C4-2B (cell line): ENCODE data around the gene OR51F2.
"Not testable (repeated sequence)": the region's sequence is repeated elsewhere in the genome, so short reads cannot be mapped to it uniquely, and the experiment has no call there.

ENCODE experiments used
- H3K27ac ChIP-seq: fragments of 450-650 bp; 2 replicates; pipeline ENCODE4 v1.5.1; 2017
- ZFX ChIP-seq: fragments of 450-650 bp; IDR thresholded peaks from 2 replicates; pipeline ENCODE4 v1.6.1; 2017
- TF ChIP-seq, protein P1 (sequence below): fragments of 450-650 bp; conservative IDR thresholded peaks from 2 replicates; pipeline ENCODE4 v1.5.1; 2017; ENCODE audit warnings: mild to moderate bottlenecking

Gene OR51F2

DNA sequence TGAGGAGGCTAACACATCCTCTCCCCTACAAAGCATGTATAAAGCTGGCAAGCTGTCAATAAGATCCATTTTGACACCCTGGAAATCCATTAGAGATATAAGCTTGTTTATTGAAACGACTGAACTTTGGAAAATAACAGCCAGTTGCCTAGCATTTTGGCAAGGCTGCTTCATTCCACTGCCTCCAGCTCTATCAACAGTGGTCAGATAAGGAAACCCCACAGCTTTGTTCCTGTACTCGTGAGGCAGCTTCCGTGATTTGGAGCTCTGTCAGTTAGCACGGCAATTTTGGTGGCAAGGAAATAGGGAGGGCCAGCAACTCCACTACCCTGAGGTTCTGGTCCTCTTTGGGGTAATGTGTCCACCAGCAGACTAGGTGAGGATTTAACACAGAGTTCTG, 29.9 kb downstream of the OR51F2 start:
- TF ChIP-seq, protein P1, sequence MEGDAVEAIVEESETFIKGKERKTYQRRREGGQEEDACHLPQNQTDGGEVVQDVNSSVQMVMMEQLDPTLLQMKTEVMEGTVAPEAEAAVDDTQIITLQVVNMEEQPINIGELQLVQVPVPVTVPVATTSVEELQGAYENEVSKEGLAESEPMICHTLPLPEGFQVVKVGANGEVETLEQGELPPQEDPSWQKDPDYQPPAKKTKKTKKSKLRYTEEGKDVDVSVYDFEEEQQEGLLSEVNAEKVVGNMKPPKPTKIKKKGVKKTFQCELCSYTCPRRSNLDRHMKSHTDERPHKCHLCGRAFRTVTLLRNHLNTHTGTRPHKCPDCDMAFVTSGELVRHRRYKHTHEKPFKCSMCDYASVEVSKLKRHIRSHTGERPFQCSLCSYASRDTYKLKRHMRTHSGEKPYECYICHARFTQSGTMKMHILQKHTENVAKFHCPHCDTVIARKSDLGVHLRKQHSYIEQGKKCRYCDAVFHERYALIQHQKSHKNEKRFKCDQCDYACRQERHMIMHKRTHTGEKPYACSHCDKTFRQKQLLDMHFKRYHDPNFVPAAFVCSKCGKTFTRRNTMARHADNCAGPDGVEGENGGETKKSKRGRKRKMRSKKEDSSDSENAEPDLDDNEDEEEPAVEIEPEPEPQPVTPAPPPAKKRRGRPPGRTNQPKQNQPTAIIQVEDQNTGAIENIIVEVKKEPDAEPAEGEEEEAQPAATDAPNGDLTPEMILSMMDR = no peak
- no peak for TF ChIP-seq ZFX
- H3K27ac ChIP-seq = no peak overlapping the region

GRCh38 chr11:4854286-4854685, 33.2 kb downstream of the OR51F2 start:
- H3K27ac ChIP-seq = not testable (repeated sequence)

DNA sequence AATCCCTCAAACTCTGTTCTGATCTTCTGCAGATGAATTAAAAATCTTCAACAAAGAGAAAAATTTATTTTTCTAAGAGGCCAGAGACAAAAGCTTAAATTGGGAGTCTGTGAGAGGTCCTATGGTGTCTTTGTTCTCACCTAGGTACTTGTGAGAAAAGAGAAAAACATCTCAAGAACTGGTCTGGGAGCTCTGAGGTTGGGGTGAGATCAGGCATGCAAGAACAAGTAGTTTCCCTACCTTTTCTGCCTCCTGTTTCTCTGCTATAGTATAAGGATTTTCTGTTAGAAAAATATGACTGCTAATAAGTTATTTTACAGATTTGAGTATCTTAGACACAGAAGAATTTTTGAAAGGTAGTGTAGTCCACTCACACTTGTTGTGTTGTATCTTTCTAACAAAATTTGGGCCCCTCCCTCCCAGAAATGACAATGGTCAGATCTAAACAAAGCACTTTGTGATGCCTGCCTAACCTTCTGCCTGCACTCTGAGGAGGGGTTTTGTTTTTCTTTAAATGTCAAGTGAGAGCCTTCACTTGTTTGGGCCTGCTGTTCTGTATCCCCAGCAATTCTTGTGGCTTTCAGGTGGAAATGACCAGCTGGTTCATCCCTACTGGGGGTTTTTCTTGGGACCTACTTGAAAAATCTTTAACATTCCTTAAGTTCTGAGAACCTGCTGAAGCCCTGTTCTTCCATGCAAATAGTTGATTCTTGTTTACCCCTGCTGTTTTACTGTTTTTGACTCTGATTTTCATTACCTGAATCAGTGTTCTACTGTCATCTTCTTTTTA, 41.5 kb downstream of the OR51F2 start:
- TF ChIP-seq, protein P1 = no peak
- TF ChIP-seq ZFX = no peak
- no peak overlapping the region for H3K27ac ChIP-seq

DNA sequence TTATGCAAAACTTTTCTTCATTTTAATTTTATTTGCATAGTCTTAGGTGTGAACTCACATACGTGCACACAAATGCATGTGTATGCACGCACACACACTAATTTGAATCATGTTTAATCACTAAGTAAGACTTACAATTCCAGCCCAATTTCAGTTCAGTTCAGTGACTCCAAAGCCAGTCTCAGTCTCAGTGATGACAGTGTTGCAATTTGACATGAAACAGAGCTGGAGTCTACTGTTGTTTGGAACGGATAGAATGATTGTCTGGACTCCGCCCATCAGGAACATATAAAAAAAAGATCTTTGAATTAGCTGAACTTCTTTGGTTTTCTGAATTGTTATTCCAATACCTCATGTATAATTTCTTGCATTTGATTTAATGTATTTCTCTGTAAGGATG, 42.8 kb downstream of the OR51F2 start:
- no peak overlapping the region for H3K27ac ChIP-seq
- no peak for TF ChIP-seq ZFX
- TF ChIP-seq, protein P1 = no peak

DNA sequence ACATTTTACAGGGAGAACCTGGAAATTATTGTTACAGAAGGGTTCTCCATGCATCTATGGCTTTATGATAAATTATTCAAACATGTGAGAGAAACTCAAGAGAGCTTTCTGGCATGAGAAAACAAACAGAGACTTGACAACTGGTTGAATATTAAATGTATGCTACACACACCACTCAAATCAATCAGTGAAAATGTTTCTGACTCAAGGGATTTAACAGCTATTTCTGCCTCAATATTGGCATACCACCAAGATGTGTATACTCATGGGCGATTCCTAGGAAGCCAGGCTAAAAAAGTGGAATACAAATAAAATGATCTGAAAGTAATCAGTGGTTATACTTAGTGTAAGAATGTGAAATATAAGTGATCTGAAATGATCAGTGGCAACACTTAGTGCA, 44.7 kb downstream of the OR51F2 start:
- TF ChIP-seq, protein P1 = no peak
- TF ChIP-seq ZFX = no peak
- H3K27ac ChIP-seq = no peak overlapping the region
